ENCODE data around the gene MLANA.

GRCh38 chr9:5866272-5866671 is 24.4 kb upstream of the MLANA start:
- TF ChIP-seq CTCF (conservative IDR thresholded peaks at IDR 0.05 in 1 of 2, IDR thresholded peaks at IDR 0.05 in 1 of 2; ENCODE audit: low read depth in 1 of 2, low read length in 2 of 2) (no peak), EZH2 (IDR thresholded peaks at IDR 0.05; ENCODE audit: low read length, missing control alignments) (no peak)

All from fibroblast of lung (primary cell).